ENCODE results near the gene LIFR.

The LIFR gene

DNA sequence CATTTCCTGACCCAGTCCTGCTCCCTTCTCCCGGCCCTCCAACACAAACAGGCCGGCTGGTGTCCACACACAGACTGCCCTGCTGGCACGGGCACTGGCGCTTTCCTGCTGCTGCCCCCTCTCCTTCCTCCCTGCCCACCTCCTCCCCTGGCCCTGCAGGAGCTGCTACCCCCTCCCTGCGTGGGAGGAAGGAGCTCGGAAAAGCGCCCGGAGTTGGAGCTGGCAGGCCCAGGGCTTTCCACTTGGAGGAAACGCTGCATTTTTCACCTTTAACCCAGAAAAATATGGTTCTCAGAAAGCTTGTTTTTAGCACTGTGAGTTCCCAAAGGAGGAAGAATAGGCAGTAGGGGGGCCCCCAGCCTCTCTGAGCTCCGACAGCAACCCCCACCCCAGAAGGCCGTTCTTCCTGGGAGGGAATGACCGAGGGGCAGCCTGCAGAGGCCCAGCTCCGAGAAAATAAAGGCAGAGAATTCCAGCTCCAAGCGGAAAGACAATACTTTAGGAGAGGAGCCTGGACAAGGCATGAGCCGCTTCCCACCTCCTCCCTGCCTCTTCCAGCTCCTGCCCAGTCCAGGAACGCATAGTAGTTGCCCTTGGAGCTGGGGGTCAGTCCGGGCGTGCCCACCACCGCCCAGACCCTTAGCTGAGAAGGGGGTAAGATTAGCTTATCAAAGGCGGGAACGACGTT, 88.9 kb downstream of the LIFR start:
- no peak overlapping the region for H3K4me3 ChIP-seq (ENCODE audit: low read length)
- no peak for TF ChIP-seq CTCF (conservative IDR thresholded peaks at IDR 0.05; ENCODE audit: low read length)
- DNase-seq (ENCODE audit: low read depth) = peak; percentile 55

DNA sequence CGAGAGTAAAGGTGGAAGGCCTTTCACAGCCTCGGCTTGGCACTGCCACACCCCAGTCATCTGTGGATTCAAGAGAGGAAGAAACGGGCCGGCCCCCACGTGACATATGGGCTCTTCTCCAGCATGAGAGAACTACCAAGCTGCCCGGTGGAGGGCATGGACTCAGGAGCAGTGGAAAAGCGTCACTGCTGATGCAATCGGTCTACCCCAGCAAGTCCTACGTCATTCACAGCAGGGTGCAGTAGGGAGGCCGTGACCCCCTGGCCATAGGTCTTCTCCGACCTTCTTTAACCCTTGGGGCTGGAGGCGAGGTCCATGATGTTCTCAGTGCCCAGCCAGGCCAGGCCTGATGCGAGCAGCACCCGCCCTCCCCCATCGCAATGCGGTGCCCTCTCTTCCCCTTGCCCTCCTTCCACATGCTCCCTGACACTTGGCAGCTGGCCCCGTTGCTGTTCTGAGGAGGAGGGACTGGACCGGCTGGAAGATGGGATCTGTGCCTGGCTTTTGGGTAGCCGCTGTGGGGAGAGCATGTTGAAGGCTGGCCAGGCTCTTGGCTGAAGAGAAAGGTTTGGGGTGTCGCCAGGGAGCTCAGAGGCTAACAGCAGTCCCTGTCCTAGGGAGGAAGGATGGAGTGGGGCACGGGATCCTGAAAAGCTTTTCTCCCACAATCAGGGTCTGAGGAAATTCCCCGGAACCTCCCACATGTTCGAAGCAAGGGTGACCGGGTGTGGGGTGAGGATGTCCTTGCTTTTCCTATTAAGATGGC, 89.8 kb downstream of the LIFR start:
- no peak for TF ChIP-seq CTCF (conservative IDR thresholded peaks at IDR 0.05; ENCODE audit: low read length)
- no peak overlapping the region for H3K4me3 ChIP-seq (ENCODE audit: low read length)
- DNase-seq (ENCODE audit: low read depth) = peak; percentile 60

DNA sequence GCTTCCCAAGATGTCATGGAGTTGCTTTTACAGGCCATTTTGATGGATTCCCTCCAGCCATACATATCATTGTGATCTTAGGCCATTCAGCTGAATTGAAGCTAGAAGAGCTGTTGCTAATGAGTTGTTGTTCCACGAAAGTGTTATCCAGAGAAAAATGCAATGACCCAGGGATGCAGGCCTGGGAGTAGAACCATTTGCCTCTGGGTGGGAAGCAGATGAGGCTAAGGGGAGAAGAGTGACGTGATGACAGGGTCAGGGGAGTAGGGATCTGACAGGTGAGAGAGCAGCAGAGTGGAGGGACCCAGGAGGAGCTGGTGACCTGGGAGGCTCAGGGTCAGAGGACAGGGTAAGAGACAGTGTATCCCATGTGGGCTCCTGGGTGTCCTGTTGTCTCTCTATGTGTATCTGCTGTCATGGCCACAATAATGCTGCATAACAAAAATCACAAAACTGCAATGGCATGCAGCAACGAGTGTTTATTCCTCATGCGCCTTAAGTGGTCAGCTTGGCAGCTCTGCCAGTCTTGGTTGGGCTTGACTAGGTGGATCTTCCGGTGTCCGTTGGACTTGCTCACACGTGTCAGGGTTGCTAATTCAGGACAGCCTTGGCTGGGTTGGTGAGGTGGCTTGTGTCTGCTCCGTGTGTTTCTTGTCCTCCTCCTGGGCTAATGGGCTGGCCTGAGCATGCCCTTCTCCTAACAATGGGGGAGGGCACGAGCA, 90.6 kb downstream of the LIFR start:
- no peak for TF ChIP-seq CTCF (conservative IDR thresholded peaks at IDR 0.05; ENCODE audit: low read length)
- DNase-seq (ENCODE audit: low read depth) = no peak
- H3K4me3 ChIP-seq (ENCODE audit: low read length) = no peak overlapping the region

DNA sequence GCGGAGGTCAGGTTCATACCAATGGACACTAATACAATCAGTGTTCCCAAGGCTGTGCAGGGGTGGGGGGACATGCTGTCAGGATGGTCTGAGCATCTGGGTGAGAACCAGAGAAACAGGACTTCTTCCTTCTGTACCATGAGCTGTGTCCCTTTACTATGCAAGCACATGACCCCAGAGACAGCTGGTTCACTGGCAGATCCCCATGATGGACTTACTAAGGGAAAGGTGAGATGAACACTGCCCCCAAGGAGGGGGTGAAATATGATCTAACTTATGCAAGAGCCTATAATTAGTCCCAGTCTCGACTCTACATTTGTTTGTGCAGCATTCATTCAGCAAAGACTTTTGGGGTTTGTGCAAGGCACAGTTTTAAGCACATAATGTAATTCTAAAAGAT, 91.4 kb downstream of the LIFR start:
- TF ChIP-seq CTCF (conservative IDR thresholded peaks at IDR 0.05; ENCODE audit: low read length) = no peak
- H3K4me3 ChIP-seq (ENCODE audit: low read length) = no peak overlapping the region
- peak; percentile 54 for DNase-seq (ENCODE audit: low read depth)

GRCh38 chr5:38463634-38464521, 92.6 kb downstream of the LIFR start:
- no peak for TF ChIP-seq CTCF (conservative IDR thresholded peaks at IDR 0.05; ENCODE audit: low read length)
- DNase-seq (ENCODE audit: low read depth) = peak; percentile 93
- no peak overlapping the region for H3K4me3 ChIP-seq (ENCODE audit: low read length)

DNA sequence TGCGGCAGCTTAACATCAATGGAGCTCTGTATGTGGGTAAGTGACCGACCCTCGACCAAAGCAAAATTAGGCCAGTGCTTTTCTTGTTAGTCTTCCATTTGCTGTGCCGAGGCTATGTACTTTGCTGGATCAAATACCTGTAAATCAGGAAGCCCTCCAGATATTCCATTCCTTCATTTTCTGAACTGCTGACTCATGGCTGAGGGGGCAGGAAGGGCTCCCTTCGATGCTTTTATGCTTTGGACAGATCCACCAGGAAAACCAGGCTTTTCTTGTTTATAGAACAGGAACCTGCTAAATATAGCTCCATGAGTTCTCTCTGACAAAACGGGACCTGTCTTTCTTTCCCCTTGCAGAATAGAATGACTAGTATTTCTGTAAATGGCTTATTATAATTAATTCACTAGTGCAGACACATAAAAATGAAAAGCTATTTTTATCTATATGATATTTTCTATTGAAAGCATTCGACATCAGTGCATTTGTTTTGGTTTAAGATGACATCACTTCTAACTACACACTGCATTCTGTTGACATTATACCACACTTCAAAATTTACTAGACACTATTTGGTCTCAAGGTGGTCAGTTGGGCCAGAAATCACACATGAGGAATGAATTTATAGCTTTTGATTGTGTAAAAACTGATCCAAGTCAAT, 93.3 kb downstream of the LIFR start:
- TF ChIP-seq CTCF (conservative IDR thresholded peaks at IDR 0.05; ENCODE audit: low read length) = no peak
- DNase-seq (ENCODE audit: low read depth) = no peak
- H3K4me3 ChIP-seq (ENCODE audit: low read length) = no peak overlapping the region

Data from AG10803 (cell line).